Measurements from ENCODE around the gene OR4C13. TPM values are rescaled to one million over a fixed set of nuclear protein-coding genes. Genes with fewer than 3 reads are reported as not detected.
"Not testable (repeated sequence)": the region's sequence is repeated elsewhere in the genome, so short reads cannot be mapped to it uniquely, and the experiment has no call there.

The OR4C13 gene
- total RNA-seq: not detected
- not detected for polyA plus RNA-seq
- long read RNA-seq, donor 1: 0 reads
- long read RNA-seq, donor 2: 0 reads
- long read RNA-seq, donor 3: 0 reads

DNA sequence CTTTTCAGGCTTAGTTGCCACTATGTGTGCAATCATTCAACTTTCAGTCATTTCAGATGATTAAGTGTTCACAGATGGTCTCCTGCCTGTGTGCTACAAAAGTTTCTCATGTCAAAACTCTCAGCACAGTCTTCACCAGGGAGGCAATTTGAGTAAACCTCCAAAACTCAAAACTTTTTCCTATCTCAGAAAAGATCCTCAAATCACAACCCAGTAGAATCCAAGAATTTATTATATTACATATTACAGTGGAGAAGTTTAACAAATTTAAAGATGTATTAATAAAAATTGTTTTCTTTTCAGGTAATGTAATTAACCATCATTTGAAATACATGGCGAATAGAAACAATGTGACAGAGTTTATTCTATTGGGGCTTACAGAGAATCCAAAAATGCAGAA lies at the start of gene OR4C13:
Gene OR4C13 (plus strand): TSS at position 301 of the 400 bp plus-strand sequence. CDS start 32 bp downstream, at position 333.
- Histone ChIP-seq H3K36me3 (no peaks in the 10 kb centered on the region), H3K9me3 (no peaks in the 10 kb centered on the region), H3K4me3 (no peak within 1 kb of the TSS), H3K4me1 (ENCODE audit: insufficient read depth) (no peaks in the 10 kb centered on the region), H3K27ac (no peak within 1 kb of the TSS), H3K27me3 (no peaks in the 10 kb centered on the region)
- TF ChIP-seq CTCF (IDR thresholded peaks at IDR 0.05): no peak
- TF ChIP-seq EP300 (IDR thresholded peaks at IDR 0.05): no peak
- no peak for TF ChIP-seq POLR2A (IDR thresholded peaks at IDR 0.05)
- WGBS, 3 donors: 45 to 80% (median 70%) methylated on average over 1 of the region's 1 CpG
- no peak for DNase-seq
- intact Hi-C loops (cut with DNase I): no loop called here

GRCh38 chr11:49911516-49911915 lies 40.7 kb upstream of the OR4C13 start:
- H3K27ac ChIP-seq; H3K36me3 ChIP-seq; H3K4me1 ChIP-seq (ENCODE audit: insufficient read depth); H3K27me3 ChIP-seq; DNase-seq; H3K4me3 ChIP-seq; intact Hi-C loops (cut with DNase I); H3K9me3 ChIP-seq: not testable (repeated sequence)
- 72 to 84% (median 75%) methylated on average over 13 of the region's 13 CpGs for WGBS, 3 donors

DNA sequence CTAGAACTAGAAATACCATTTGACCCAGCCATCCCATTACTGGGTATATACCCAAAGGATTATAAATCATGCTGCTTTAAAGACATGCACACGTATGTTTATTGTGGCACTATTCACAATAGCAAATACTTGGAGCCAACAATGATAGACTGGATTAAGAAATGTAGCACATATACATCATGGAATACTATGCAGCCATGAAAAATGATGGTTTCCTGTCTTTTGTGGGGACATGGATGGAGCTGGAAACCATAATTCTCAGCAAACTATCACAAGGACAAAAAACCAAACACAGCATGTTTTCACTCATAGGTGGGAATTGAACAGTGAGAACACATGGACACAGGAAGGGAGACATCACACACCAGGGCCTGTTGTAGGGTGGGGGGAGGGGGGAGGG lies 3.5 kb upstream of the OR4C13 start:
- DNase-seq; H3K36me3 ChIP-seq; H3K9me3 ChIP-seq; H3K27me3 ChIP-seq; H3K27ac ChIP-seq; intact Hi-C loops (cut with DNase I); H3K4me1 ChIP-seq (ENCODE audit: insufficient read depth); H3K4me3 ChIP-seq: not testable (repeated sequence)
- 50 to 81% (median 58%) methylated on average over 1 of the region's 1 CpG for WGBS, 3 donors

- DNase-seq; intact Hi-C loops (cut with DNase I): not testable (repeated sequence)
- WGBS, 3 donors: 78 to 87% (median 80%) methylated on average over 4 of the region's 4 CpGs
These were observed 21.2 kb downstream of the OR4C13 start for GRCh38 chr11:49973439-49973838.

GRCh38 chr11:49982435-49982834 lies 30.2 kb downstream of the OR4C13 start, which contains the start of gene OR4C12:
Gene OR4C12, minus strand, starts transcription at chr11:49982535. Its CDS starts 34 bp downstream, at chr11:49982501.
- H3K36me3 ChIP-seq; H3K27me3 ChIP-seq; DNase-seq; H3K9me3 ChIP-seq; intact Hi-C loops (cut with DNase I); H3K4me3 ChIP-seq; H3K27ac ChIP-seq; H3K4me1 ChIP-seq (ENCODE audit: insufficient read depth): not testable (repeated sequence)
- 28 to 33% (median 32%) methylated on average over 1 of the region's 1 CpG for WGBS, 3 donors

More at GRCh38 chr11:49973439-49973838, 21.2 kb downstream of the OR4C13 start:
- H3K27ac ChIP-seq; H3K4me1 ChIP-seq (ENCODE audit: insufficient read depth); H3K27me3 ChIP-seq; H3K4me3 ChIP-seq; H3K9me3 ChIP-seq; H3K36me3 ChIP-seq: not testable (repeated sequence)

DNA sequence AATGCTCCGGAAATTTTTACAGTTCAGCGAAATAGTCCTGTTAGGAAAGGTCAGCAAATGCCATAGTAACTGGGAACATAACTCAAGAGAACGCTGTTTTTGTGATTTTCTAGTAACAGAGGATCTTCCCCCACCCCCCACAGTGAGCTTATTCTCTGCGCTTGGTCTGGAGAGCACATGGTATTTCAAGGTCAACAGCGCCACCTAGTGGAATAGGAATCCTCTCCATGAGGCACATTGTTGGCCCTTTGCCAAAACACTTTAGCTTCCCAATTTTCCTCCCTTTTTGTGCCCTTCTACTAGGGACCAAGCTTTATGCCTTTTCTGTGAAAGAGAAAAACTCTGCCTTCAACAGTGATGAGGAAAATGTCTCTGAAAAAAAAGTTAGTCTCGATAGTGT lies 43.4 kb downstream of the OR4C13 start:
- Histone ChIP-seq H3K36me3 (no peaks in the 10 kb centered on the region), H3K27ac (no peak overlapping the region), H3K4me3 (no peak overlapping the region), H3K9me3 (no peaks in the 10 kb centered on the region), H3K27me3 (no peaks in the 10 kb centered on the region), H3K4me1 (ENCODE audit: insufficient read depth) (no peaks in the 10 kb centered on the region)
- TF ChIP-seq CTCF (IDR thresholded peaks at IDR 0.05): no peak
- intact Hi-C loops (cut with DNase I): no loop called here
- DNase-seq: no peak
- 38 to 51% (median 44%) methylated on average over 6 of the region's 6 CpGs for WGBS, 3 donors

Other genes with a start within 250 kb of the OR4C13 start
- not detected for gene OR4C12, start 30.1 kb downstream of the OR4C13 start, total RNA-seq
- gene OR4C12, start 30.1 kb downstream of the OR4C13 start, polyA plus RNA-seq: not detected
- gene OR4C45, start 80.5 kb downstream of the OR4C13 start, total RNA-seq: not detected
- not detected for gene OR4C45, start 80.5 kb downstream of the OR4C13 start, polyA plus RNA-seq